MM.1S (cell line): ENCODE data around the gene FARP1.

Experiments
- EZH2 ChIP-seq: fragments of 300-600 bp; sonication (generic); optimal IDR thresholded peaks from 2 replicates; pipeline ENCODE3; 2017; ENCODE audit warnings: low read depth, mild to moderate bottlenecking, antibody characterized with exemption, low read length, mixed read lengths
- EZH2phosphoT487 ChIP-seq: fragments of 300-600 bp; sonication (generic); IDR thresholded peaks from 2 replicates; pipeline ENCODE4 v1.6.1; 2018; ENCODE audit warnings: antibody characterized with exemption, low read length
- TF ChIP-seq, protein P1 (sequence below): fragments of 300-600 bp; sonication (generic); IDR thresholded peaks from 2 replicates; pipeline ENCODE4 v1.5.1; 2016; ENCODE audit warnings: antibody characterized with exemption, low read length, mixed read lengths

DNA sequence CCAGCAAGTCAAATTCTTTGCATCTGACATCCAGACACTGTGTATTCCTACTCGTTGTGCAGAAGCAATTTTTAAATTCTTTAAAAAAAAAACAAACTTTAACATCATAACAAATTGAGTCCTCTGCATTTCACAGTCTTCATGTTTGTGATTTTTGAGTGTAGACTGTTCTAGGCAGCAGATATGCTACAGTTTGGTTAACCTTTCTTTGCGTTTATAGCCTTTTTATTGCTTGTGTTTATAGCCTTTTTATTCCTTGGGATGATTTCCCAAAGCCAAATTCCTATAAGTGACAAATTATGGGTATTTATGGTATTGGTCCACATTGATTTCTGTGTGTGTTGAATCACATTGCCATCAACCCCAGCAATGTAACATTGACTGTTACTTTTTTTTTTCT is 49.1 kb downstream of the FARP1 start:
- TF ChIP-seq EZH2phosphoT487 (no peak), EZH2 (no peak)
- TF ChIP-seq, protein P1, sequence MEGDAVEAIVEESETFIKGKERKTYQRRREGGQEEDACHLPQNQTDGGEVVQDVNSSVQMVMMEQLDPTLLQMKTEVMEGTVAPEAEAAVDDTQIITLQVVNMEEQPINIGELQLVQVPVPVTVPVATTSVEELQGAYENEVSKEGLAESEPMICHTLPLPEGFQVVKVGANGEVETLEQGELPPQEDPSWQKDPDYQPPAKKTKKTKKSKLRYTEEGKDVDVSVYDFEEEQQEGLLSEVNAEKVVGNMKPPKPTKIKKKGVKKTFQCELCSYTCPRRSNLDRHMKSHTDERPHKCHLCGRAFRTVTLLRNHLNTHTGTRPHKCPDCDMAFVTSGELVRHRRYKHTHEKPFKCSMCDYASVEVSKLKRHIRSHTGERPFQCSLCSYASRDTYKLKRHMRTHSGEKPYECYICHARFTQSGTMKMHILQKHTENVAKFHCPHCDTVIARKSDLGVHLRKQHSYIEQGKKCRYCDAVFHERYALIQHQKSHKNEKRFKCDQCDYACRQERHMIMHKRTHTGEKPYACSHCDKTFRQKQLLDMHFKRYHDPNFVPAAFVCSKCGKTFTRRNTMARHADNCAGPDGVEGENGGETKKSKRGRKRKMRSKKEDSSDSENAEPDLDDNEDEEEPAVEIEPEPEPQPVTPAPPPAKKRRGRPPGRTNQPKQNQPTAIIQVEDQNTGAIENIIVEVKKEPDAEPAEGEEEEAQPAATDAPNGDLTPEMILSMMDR = no peak
